ENCODE measurements around the gene EXOC4. TPM values are rescaled to one million over a fixed set of nuclear protein-coding genes. Genes with fewer than 3 reads are reported as not detected.

EXOC4 gene
- total RNA-seq, 1 experiment from 2014 or later, result 111 TPM

DNA sequence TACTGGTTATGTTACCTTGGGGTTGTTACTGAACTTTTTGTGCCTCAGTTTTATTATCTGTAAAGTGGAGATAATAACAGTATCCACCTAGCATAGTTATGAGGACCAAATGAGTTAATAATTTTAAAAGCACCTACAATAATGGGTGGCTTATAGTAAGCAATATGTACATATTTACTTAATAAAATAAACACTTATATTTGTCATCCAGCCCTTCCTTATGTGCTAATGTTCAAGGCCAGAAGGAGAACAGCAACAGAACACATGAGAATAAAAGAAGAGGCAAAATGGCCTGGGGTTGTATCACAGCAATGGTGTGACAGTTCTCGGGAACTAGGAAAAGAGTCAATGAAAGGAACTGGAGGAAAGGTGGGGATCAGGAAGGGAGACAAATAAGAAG lies 618.9 kb downstream of the EXOC4 start:
- no peak overlapping the region for H3K4me3 ChIP-seq (ENCODE audit: low read length)
- H4K20me1 ChIP-seq (ENCODE audit: insufficient read depth, low read depth, low read length), result peaks cover 35% of the 10 kb centered on the region; the same call in 1 of the 2 replicates
- H3K4me2 ChIP-seq (ENCODE audit: low read depth, low read length, poor library complexity, severe bottlenecking), result no peak overlapping the region
- no peaks in the 10 kb centered on the region for H3K36me3 ChIP-seq (ENCODE audit: insufficient read depth, low read length)
- H3K27me3 ChIP-seq (ENCODE audit: low read length), result no peaks in the 10 kb centered on the region
- H2AFZ ChIP-seq (ENCODE audit: low read length), result no peak overlapping the region
- DNase-seq, result no peak
- H3K9me3 ChIP-seq (ENCODE audit: low read length), result no peaks in the 10 kb centered on the region
- no peak overlapping the region for H3K9ac ChIP-seq (ENCODE audit: low read length)
- H3K4me1 ChIP-seq (ENCODE audit: low read length), result no peaks in the 10 kb centered on the region
- H3K79me2 ChIP-seq (ENCODE audit: low read length), result no peaks in the 10 kb centered on the region
- H3K27ac ChIP-seq (ENCODE audit: low read length), result no peak overlapping the region
- H3K9me2 ChIP-seq (replicated peaks; ENCODE audit: insufficient read depth, low read length), result no peaks in the 10 kb centered on the region

DNA sequence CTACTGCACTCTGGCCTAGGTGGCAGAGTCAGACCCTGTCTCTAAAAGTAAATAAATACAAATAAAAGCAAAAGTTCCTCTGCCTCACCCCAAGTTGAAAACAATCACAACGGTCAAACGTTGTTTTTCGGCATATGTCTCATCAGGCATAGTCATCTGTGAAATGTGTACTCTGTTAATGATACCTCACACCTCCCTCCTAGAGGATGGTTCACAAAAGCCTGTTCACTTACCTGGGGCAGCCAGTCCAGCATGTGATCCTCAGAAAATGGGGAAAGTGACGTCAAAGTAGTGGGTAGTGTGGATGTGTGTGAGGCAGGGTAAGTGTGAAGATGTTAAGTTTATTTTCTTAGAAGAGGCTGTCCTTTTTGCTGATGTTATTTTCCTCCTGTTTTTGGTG lies 620.3 kb downstream of the EXOC4 start:
- Histone ChIP-seq H3K36me3 (ENCODE audit: insufficient read depth, low read length) (no peaks in the 10 kb centered on the region), H3K4me2 (ENCODE audit: low read depth, low read length, poor library complexity, severe bottlenecking) (no peak overlapping the region), H3K4me1 (ENCODE audit: low read length) (no peaks in the 10 kb centered on the region), H4K20me1 (ENCODE audit: insufficient read depth, low read depth, low read length) (0 out of 2 replicates have a peak, but pooled peaks cover 24% of the 10 kb centered on the region), H3K79me2 (ENCODE audit: low read length) (no peaks in the 10 kb centered on the region), H3K4me3 (ENCODE audit: low read length) (no peak overlapping the region), H3K9me3 (ENCODE audit: low read length) (no peaks in the 10 kb centered on the region), H3K27me3 (ENCODE audit: low read length) (no peaks in the 10 kb centered on the region), H3K9ac (ENCODE audit: low read length) (no peak overlapping the region), H3K9me2 (replicated peaks; ENCODE audit: insufficient read depth, low read length) (no peaks in the 10 kb centered on the region), H3K27ac (ENCODE audit: low read length) (no peak overlapping the region), H2AFZ (ENCODE audit: low read length) (no peak overlapping the region)
- no peak for DNase-seq

DNA sequence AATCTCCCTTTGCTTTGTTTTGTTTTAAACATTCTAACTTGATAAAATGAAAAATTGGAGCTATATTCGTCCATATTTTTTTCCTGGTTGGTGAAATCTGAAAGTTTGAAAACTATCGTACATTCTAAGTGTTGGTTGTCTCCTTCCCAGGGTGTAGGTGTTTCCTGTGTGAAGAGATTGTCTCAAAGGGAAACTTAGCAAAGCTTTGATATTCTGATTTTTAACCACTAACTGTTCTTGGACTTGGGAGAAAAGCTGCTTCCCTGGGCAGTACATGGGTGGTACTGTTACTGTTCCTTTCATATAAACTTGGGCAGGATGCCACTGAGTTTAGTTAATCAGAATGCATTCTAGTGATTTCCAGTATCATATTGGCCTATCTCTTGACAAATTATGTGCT lies 620.8 kb downstream of the EXOC4 start:
- no peak overlapping the region for H3K4me2 ChIP-seq (ENCODE audit: low read depth, low read length, poor library complexity, severe bottlenecking)
- H3K4me3 ChIP-seq (ENCODE audit: low read length), result no peak overlapping the region
- no peaks in the 10 kb centered on the region for H3K4me1 ChIP-seq (ENCODE audit: low read length)
- H3K9ac ChIP-seq (ENCODE audit: low read length), result no peak overlapping the region
- no peaks in the 10 kb centered on the region for H3K9me3 ChIP-seq (ENCODE audit: low read length)
- 0 out of 2 replicates have a peak, but pooled peaks cover 24% of the 10 kb centered on the region for H4K20me1 ChIP-seq (ENCODE audit: insufficient read depth, low read depth, low read length)
- H3K36me3 ChIP-seq (ENCODE audit: insufficient read depth, low read length), result no peaks in the 10 kb centered on the region
- H2AFZ ChIP-seq (ENCODE audit: low read length), result no peak overlapping the region
- H3K27me3 ChIP-seq (ENCODE audit: low read length), result no peaks in the 10 kb centered on the region
- no peaks in the 10 kb centered on the region for H3K9me2 ChIP-seq (replicated peaks; ENCODE audit: insufficient read depth, low read length)
- H3K79me2 ChIP-seq (ENCODE audit: low read length), result no peaks in the 10 kb centered on the region
- no peak overlapping the region for H3K27ac ChIP-seq (ENCODE audit: low read length)
- DNase-seq, result no peak

DNA sequence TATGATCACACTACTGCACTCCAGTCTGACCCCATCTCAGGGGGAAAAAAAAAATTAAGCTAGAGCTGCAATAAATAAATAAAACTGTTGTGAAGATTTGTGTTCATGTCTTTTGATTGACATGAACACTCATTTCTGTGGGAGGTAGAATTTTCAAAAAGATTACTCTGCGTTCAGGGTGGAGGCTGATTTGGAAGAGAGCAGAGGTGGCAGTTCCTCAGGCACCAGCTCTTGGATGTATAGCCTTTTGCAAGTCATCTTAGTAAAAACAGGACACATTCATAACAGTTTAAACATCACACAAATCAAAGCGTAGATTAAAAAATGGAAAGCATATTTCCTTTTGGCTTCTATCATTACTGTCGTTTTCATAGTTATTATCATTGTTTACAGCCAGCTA lies 630.7 kb downstream of the EXOC4 start:
- H3K79me2 ChIP-seq (ENCODE audit: low read length), result no peaks in the 10 kb centered on the region
- no peak overlapping the region for H3K9ac ChIP-seq (ENCODE audit: low read length)
- no peaks in the 10 kb centered on the region for H4K20me1 ChIP-seq (ENCODE audit: insufficient read depth, low read depth, low read length)
- H2AFZ ChIP-seq (ENCODE audit: low read length), result no peak overlapping the region
- no peak overlapping the region for H3K4me2 ChIP-seq (ENCODE audit: low read depth, low read length, poor library complexity, severe bottlenecking)
- H3K4me3 ChIP-seq (ENCODE audit: low read length), result no peak overlapping the region
- H3K9me2 ChIP-seq (replicated peaks; ENCODE audit: insufficient read depth, low read length), result no peaks in the 10 kb centered on the region
- no peaks in the 10 kb centered on the region for H3K27me3 ChIP-seq (ENCODE audit: low read length)
- no peaks in the 10 kb centered on the region for H3K36me3 ChIP-seq (ENCODE audit: insufficient read depth, low read length)
- H3K4me1 ChIP-seq (ENCODE audit: low read length), result no peaks in the 10 kb centered on the region
- no peaks in the 10 kb centered on the region for H3K9me3 ChIP-seq (ENCODE audit: low read length)
- no peak overlapping the region for H3K27ac ChIP-seq (ENCODE audit: low read length)
- DNase-seq, result no peak

DNA sequence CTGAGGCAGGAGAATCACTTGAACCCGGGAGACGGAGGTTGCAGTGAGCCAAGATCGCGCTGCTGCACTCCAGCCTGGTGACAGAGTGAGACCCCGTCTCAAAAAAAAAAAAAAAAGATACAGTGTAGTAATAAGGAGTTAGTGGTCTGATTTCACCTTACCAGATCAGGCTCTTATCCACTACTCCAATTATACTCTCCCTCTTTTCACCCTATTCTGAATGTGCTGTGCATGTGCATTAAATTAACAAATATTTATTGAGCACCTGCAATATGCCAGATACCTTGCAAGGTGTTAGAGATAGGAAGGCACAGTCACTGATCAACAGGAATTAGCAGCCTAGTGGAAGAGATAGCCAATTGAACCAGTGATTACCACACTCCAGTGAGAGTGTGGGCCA lies 632.3 kb downstream of the EXOC4 start:
- Histone ChIP-seq H3K79me2 (ENCODE audit: low read length) (no peaks in the 10 kb centered on the region), H3K27ac (ENCODE audit: low read length) (no peak overlapping the region), H3K4me2 (ENCODE audit: low read depth, low read length, poor library complexity, severe bottlenecking) (no peak overlapping the region), H3K9me3 (ENCODE audit: low read length) (no peaks in the 10 kb centered on the region), H3K9me2 (replicated peaks; ENCODE audit: insufficient read depth, low read length) (no peaks in the 10 kb centered on the region), H3K9ac (ENCODE audit: low read length) (no peak overlapping the region), H2AFZ (ENCODE audit: low read length) (no peak overlapping the region), H3K27me3 (ENCODE audit: low read length) (no peaks in the 10 kb centered on the region), H4K20me1 (ENCODE audit: insufficient read depth, low read depth, low read length) (no peaks in the 10 kb centered on the region), H3K36me3 (ENCODE audit: insufficient read depth, low read length) (no peaks in the 10 kb centered on the region), H3K4me1 (ENCODE audit: low read length) (no peaks in the 10 kb centered on the region), H3K4me3 (ENCODE audit: low read length) (no peak overlapping the region)
- no peak for DNase-seq

DNA sequence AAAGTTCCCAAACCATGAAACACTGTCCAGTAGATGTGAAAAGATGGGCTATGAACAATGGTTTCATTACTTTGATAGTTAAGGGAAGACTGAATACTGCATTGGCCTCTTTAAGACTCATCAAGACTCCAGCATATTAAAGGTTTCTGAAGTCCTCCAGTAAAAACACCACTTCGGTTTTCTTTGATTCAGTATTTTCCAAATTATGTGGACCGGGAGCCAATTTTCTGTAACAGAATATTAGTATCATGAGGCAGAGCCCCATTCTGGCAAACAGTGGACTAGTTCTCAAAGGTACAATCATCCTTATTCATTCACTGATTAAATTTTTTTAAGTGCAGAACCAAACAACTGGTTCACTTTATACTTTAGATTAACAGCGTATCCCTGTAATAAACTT lies 633.2 kb downstream of the EXOC4 start:
- H3K9me2 ChIP-seq (replicated peaks; ENCODE audit: insufficient read depth, low read length), result no peaks in the 10 kb centered on the region
- no peaks in the 10 kb centered on the region for H3K4me1 ChIP-seq (ENCODE audit: low read length)
- H3K79me2 ChIP-seq (ENCODE audit: low read length), result no peaks in the 10 kb centered on the region
- no peaks in the 10 kb centered on the region for H3K36me3 ChIP-seq (ENCODE audit: insufficient read depth, low read length)
- H3K9ac ChIP-seq (ENCODE audit: low read length), result no peak overlapping the region
- H3K9me3 ChIP-seq (ENCODE audit: low read length), result no peaks in the 10 kb centered on the region
- no peak for DNase-seq
- no peak overlapping the region for H3K4me3 ChIP-seq (ENCODE audit: low read length)
- no peaks in the 10 kb centered on the region for H3K27me3 ChIP-seq (ENCODE audit: low read length)
- no peaks in the 10 kb centered on the region for H4K20me1 ChIP-seq (ENCODE audit: insufficient read depth, low read depth, low read length)
- no peak overlapping the region for H3K4me2 ChIP-seq (ENCODE audit: low read depth, low read length, poor library complexity, severe bottlenecking)
- H2AFZ ChIP-seq (ENCODE audit: low read length), result no peak overlapping the region
- no peak overlapping the region for H3K27ac ChIP-seq (ENCODE audit: low read length)

DNA sequence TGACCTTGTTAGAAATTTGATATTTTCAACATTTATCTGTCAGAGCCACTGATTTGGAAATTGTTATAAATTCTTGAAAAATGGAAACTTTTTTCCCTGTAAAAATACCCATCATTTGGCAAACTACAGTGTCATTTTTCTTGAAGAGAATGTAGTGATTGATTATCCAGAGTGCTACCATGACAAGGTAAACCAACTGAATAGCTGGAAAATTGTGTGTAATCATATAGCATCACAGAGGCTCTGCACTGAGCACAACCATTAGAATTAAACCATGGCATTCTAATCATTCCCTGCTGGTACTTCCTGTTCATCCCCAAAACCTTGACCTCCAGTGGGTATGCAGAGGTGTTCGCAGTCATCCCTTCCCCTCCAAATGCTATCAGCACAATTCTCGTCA lies 633.9 kb downstream of the EXOC4 start:
- no peaks in the 10 kb centered on the region for H4K20me1 ChIP-seq (ENCODE audit: insufficient read depth, low read depth, low read length)
- H3K4me2 ChIP-seq (ENCODE audit: low read depth, low read length, poor library complexity, severe bottlenecking), result no peak overlapping the region
- no peaks in the 10 kb centered on the region for H3K79me2 ChIP-seq (ENCODE audit: low read length)
- H3K27ac ChIP-seq (ENCODE audit: low read length), result no peak overlapping the region
- no peaks in the 10 kb centered on the region for H3K27me3 ChIP-seq (ENCODE audit: low read length)
- H3K4me3 ChIP-seq (ENCODE audit: low read length), result no peak overlapping the region
- H3K9me2 ChIP-seq (replicated peaks; ENCODE audit: insufficient read depth, low read length), result no peaks in the 10 kb centered on the region
- H3K4me1 ChIP-seq (ENCODE audit: low read length), result no peaks in the 10 kb centered on the region
- H3K9me3 ChIP-seq (ENCODE audit: low read length), result no peaks in the 10 kb centered on the region
- H3K9ac ChIP-seq (ENCODE audit: low read length), result no peak overlapping the region
- H2AFZ ChIP-seq (ENCODE audit: low read length), result no peak overlapping the region
- no peaks in the 10 kb centered on the region for H3K36me3 ChIP-seq (ENCODE audit: insufficient read depth, low read length)
- no peak for DNase-seq

DNA sequence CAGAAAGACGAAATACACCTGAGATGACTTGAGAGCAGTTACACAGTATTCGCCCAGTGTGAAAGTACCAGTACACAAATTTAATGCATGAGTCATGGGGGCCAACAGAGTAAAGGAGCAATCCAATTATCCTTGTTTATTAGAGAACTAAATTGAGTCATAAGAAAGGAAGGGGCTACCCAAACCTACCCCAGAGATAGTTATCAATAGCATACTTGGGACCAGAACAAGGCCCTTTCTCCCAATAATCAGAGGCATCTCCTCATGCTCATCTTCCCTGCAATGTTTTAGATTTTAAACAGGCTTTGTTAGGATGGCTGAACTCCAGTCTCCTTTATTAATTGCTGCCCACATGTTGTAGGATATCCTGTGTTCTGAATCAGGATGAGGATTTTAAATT lies 634.6 kb downstream of the EXOC4 start:
- Histone ChIP-seq H3K4me2 (ENCODE audit: low read depth, low read length, poor library complexity, severe bottlenecking) (no peak overlapping the region), H3K9me3 (ENCODE audit: low read length) (no peaks in the 10 kb centered on the region), H3K4me3 (ENCODE audit: low read length) (no peak overlapping the region), H3K9ac (ENCODE audit: low read length) (no peak overlapping the region), H3K36me3 (ENCODE audit: insufficient read depth, low read length) (no peaks in the 10 kb centered on the region), H4K20me1 (ENCODE audit: insufficient read depth, low read depth, low read length) (no peaks in the 10 kb centered on the region), H3K27me3 (ENCODE audit: low read length) (no peaks in the 10 kb centered on the region), H3K4me1 (ENCODE audit: low read length) (no peaks in the 10 kb centered on the region), H2AFZ (ENCODE audit: low read length) (no peak overlapping the region), H3K79me2 (ENCODE audit: low read length) (no peaks in the 10 kb centered on the region), H3K27ac (ENCODE audit: low read length) (no peak overlapping the region), H3K9me2 (replicated peaks; ENCODE audit: insufficient read depth, low read length) (no peaks in the 10 kb centered on the region)
- no peak for DNase-seq

Measured in Karpas-422 (cell line).